HepG2 (cell line): ENCODE results near the gene CLEC7A. TPM values are rescaled to one million over a fixed set of nuclear protein-coding genes. Genes with fewer than 3 reads are reported as not detected.

Experiments
- ATAC-seq: fragments of 200-7000 bp; cut with Tn5 transposase; 3 replicates; pipeline ENCODE4 v1.9.1; 2020; ENCODE audit warnings: mild to moderate bottlenecking, moderate library complexity
- BruUV-seq: library from RNA; stranded (reverse); fragments of 400-500 nt; replicated peaks from 2 replicates; lab custom pipeline; 2021; lab: Mats Ljungman, UMichigan
- CTCF ChIA-PET: fragments of 300-600 bp; formaldehyde crosslinking; extraction: SDS; loops from one replicate; lab custom pipeline; 2021; ENCODE audit warnings: low total read pairs, inconsistent platforms, low intra/inter-chr PET ratio; lab: Yijun Ruan, JAX
- POLR2A ChIA-PET: fragments of 350-600 bp; sonication (Branson Sonifier 250); formaldehyde crosslinking; loops from one replicate; lab custom pipeline; 2020; ENCODE audit warnings: antibody characterized with exemption, inconsistent platforms; lab: Yijun Ruan, JAX
- DNase-seq: peaks from one replicate; pipeline ENCODE4 v3.0.0-alpha.2; 2015; ENCODE audit warnings: low spot score
- FAIRE-seq: peaks from 3 replicates; lab custom pipeline; 2011; peaks lifted over from hg19 to GRCh38; lab: Jason Lieb, UNC
- H2AFZ ChIP-seq: one replicate; pipeline ENCODE4 v1.6.1; 2011; ENCODE audit warnings: low read length, inconsistent platforms
- H3K27ac ChIP-seq: fragments of 300-600 bp; 3 replicates; pipeline ENCODE4 v1.8.0; 2011; ENCODE audit warnings: mixed run types, mild to moderate bottlenecking, mixed read lengths, low read length, inconsistent platforms; ENCODE audit not compliant: insufficient read depth; ENCODE audit errors: extremely low read length
- H3K27me3 ChIP-seq, 2 experiments: fragments of 200-600 bp in 1 of 2; 2 replicates in 1 of 2; 3 replicates in 1 of 2; pipeline versions ENCODE4 v1.6.0 to v1.8.0; 2011; ENCODE audit warnings: low read length in 2 of 2, mild to moderate bottlenecking in 2 of 2, moderate library complexity in 2 of 2, inconsistent platforms in 1 of 2; ENCODE audit not compliant: insufficient read depth in 2 of 2, control insufficient read depth in 1 of 2
- H3K36me3 ChIP-seq, 2 experiments: fragments of 200-600 bp in 1 of 2; replicated peaks in 1 of 2; 2 replicates in 1 of 2; 3 replicates in 1 of 2; pipeline versions ENCODE4 v1.5.1 to v1.8.0; 2011; ENCODE audit warnings: low read length in 2 of 2, inconsistent platforms in 1 of 2; ENCODE audit not compliant: insufficient read depth in 2 of 2, control insufficient read depth in 1 of 2
- H3K4me1 ChIP-seq: 2 replicates; pipeline ENCODE4 v1.5.1; 2012; ENCODE audit warnings: low read length, inconsistent platforms; ENCODE audit not compliant: insufficient read depth
- H3K4me2 ChIP-seq: 2 replicates; pipeline ENCODE4 v1.6.0; 2011; ENCODE audit warnings: low read depth, low read length, inconsistent platforms
- H3K4me3 ChIP-seq, 3 experiments: fragments of 200-600 bp in 1 of 3; sonication (generic), shearing (Covaris generic) in 1 of 3; replicated peaks in 1 of 3; 2 replicates each; pipeline ENCODE4 v1.5.1; 2011 to 2016; ENCODE audit warnings: low read length in 3 of 3, inconsistent platforms in 2 of 3, low read depth in 2 of 3, mild to moderate bottlenecking in 2 of 3, control low read depth in 1 of 3, mixed read lengths in 1 of 3; ENCODE audit not compliant: insufficient read depth in 1 of 3
- H3K79me2 ChIP-seq: one replicate; pipeline ENCODE4 v1.6.1; 2011; ENCODE audit warnings: low read length, inconsistent platforms; ENCODE audit not compliant: insufficient read depth
- H3K9ac ChIP-seq: 2 replicates; pipeline ENCODE4 v1.6.0; 2011; ENCODE audit warnings: mild to moderate bottlenecking, low read depth, low read length, inconsistent platforms; ENCODE audit not compliant: insufficient read depth
- H3K9me3 ChIP-seq: 2 replicates; pipeline ENCODE4 v1.5.1; 2012; ENCODE audit warnings: mild to moderate bottlenecking, low read length
- H4K20me1 ChIP-seq: 2 replicates; pipeline ENCODE4 v1.6.0; 2011; ENCODE audit warnings: inconsistent platforms, mild to moderate bottlenecking, low read length, moderate library complexity; ENCODE audit not compliant: insufficient read depth
- GLMP ChIP-seq: sonication (generic); formaldehyde crosslinking; IDR thresholded peaks from 2 replicates; pipeline ENCODE4 v1.9.0; 2021; ENCODE audit warnings: missing genetic modification reagents, mild to moderate bottlenecking, borderline replicate concordance
- NFYB ChIP-seq: sonication (generic); formaldehyde crosslinking; IDR thresholded peaks from 2 replicates; pipeline ENCODE4 v1.4.0; 2020; ENCODE audit warnings: missing genetic modification reagents
- ONECUT2 ChIP-seq: sonication (generic); formaldehyde crosslinking; IDR thresholded peaks from 2 replicates; pipeline ENCODE4 v1.4.0; 2020; ENCODE audit warnings: missing genetic modification reagents
- PHF5A ChIP-seq: IDR thresholded peaks from one replicate; pipeline ENCODE4 v1.6.1; 2018; ENCODE audit warnings: low read depth, missing genetic modification reagents; ENCODE audit not compliant: unreplicated experiment
- TFDP2 ChIP-seq: sonication (generic); formaldehyde crosslinking; IDR thresholded peaks from 2 replicates; pipeline ENCODE4 v1.4.0; 2020; ENCODE audit warnings: missing genetic modification reagents
- ZFX ChIP-seq: sonication (generic); formaldehyde crosslinking; IDR thresholded peaks from 2 replicates; pipeline ENCODE4 v1.4.0; 2020; ENCODE audit warnings: mild to moderate bottlenecking, low read depth, missing genetic modification reagents, moderate library complexity
- ZNF180 ChIP-seq: sonication (generic); formaldehyde crosslinking; IDR thresholded peaks from 2 replicates; pipeline ENCODE4 v1.4.0; 2020; ENCODE audit warnings: low read depth, missing genetic modification reagents, borderline replicate concordance
- WGBS: methylation state at CpG from one replicate; pipeline ENCODE4 v1.1.6; 2017; ENCODE audit warnings: low lambda C conversion rate; 5-methylcytosine and 5-hydroxymethylcytosine counted together
- in situ Hi-C: cut with HindIII; loops from 2 replicates; pipeline ENCODE4 v1.10.0; 2017; ENCODE audit warnings: low pct_unique_long_range_greater_than_20kb; ENCODE audit not compliant: extremely low pct_ligation_motif_present
- intact Hi-C: fragments of 100-400 bp; cut with micrococcal nuclease; formaldehyde crosslinking; loops from one replicate; pipeline ENCODE4 v1.10.0; 2022; ENCODE audit not compliant: unreplicated experiment
- polyA plus RNA-seq, 8 experiments: library from polyadenylated mRNA; depleted of rRNA in 3 of 8; stranded (reverse) in 7 of 8; unstranded in 1 of 8; fragments of >200 nt; fragmentation: Illumina TruSeq in 4 of 8; extraction: Trizol in 4 of 8; gene quantifications; 2 replicates each; pipeline versions ENCODE4 v1.2.1 to v1.2.3, GENCODE V29; 2011 to 2016; ENCODE audit warnings: low read depth in 4 of 8, missing spikeins in 1 of 8, mixed read lengths in 1 of 8; ENCODE audit not compliant: insufficient read depth in 1 of 8
- total RNA-seq, 5 experiments: library from RNA; depleted of rRNA; stranded (reverse); fragments of >200 nt; fragmentation: Illumina TruSeq; extraction: Trizol; gene quantifications; 2 replicates each; pipeline ENCODE4 v1.2.3, GENCODE V29; 2016; ENCODE audit warnings: low read depth in 1 of 5

The CLEC7A gene
- total and polyA plus RNA-seq, 2 of the 13 experiments (the other 11 are each of a cell fraction or from before 2014, with no cell fraction given) = not detected

- TF ChIP-seq ZNF180 (CRISPR knock-in tag) (no peak), ZFX (CRISPR knock-in tag) (no peak), ONECUT2 (no peak), GLMP (CRISPR knock-in tag) (no peak), PHF5A (CRISPR knock-in tag) (no peak), TFDP2 (CRISPR knock-in tag) (no peak), NFYB (CRISPR knock-in tag) (no peak)
- TF ChIP-seq, all 625 proteins: peak for 0
- no peaks in the 10 kb centered on the region for H3K36me3 ChIP-seq
- ATAC-seq (no peak), DNase-seq (no peak), FAIRE-seq (no peak)
- H3K4me2 ChIP-seq = no peak overlapping the region
- H3K27ac ChIP-seq = no peak overlapping the region
- no peak overlapping the region for H2AFZ ChIP-seq
- no peak overlapping the region for H3K4me3 ChIP-seq
- no peaks in the 10 kb centered on the region for H3K79me2 ChIP-seq
- peaks cover 0 to 11% of the 10 kb centered on the region in 2 experiments; a peak in 2 of 5 replicates for H3K27me3 ChIP-seq
- in situ Hi-C loops = no loop called here
- ChIA-PET POLR2A (no interaction called here), CTCF (no interaction called here)
- no peak overlapping the region for H3K9ac ChIP-seq
- intact Hi-C loops = no loop called here
- H3K9me3 ChIP-seq = no peaks in the 10 kb centered on the region
- WGBS = 4% methylated on average over 1 of the region's 1 CpG
- H4K20me1 ChIP-seq = no peaks in the 10 kb centered on the region
- H3K4me1 ChIP-seq = peaks cover 8% of the 10 kb centered on the region
- no TSS peak for BruUV-seq
These were observed 3.6 kb downstream of the CLEC7A start for GRCh38 chr12:10126413-10126812.
